Caco-2 (cell line): ENCODE results near the gene RAB32. TPM values are rescaled to one million over a fixed set of nuclear protein-coding genes. Genes with fewer than 3 reads are reported as not detected.

Experiments
- BruUV-seq: library from RNA; stranded (reverse); fragments of 400-500 nt; replicated peaks from 2 replicates; lab custom pipeline; 2021; lab: Mats Ljungman, UMichigan
- CTCF ChIA-PET: fragments of 300-600 bp; sonication (Branson Sonifier 250); formaldehyde crosslinking; loops from one replicate; lab custom pipeline; 2022; ENCODE audit warnings: antibody characterized with exemption; lab: Charles Lee
- POLR2A ChIA-PET: fragments of 300-600 bp; sonication (Branson Sonifier 250); formaldehyde crosslinking; loops from one replicate; lab custom pipeline; 2022; ENCODE audit warnings: antibody characterized with exemption; lab: Charles Lee
- DNase-seq, 2 experiments: peaks; one replicate each; pipeline versions ENCODE4 v3.0.0 to v3.0.0-alpha.2; 2020 to 2022
- H3K27me3 ChIP-seq: replicated peaks from 2 replicates; pipeline ENCODE4 v1.6.0; 2011; ENCODE audit warnings: low read length; ENCODE audit not compliant: control insufficient read depth, insufficient read depth
- H3K36me3 ChIP-seq: 2 replicates; pipeline ENCODE4 v1.5.1; 2011; ENCODE audit warnings: low read length; ENCODE audit not compliant: control insufficient read depth, insufficient read depth
- H3K4me1 ChIP-seq: fragments of 250-450 bp; sonication (Bioruptor Pico); 2 replicates; pipeline ENCODE4 v1.5.1; 2020; ENCODE audit warnings: mild to moderate bottlenecking
- H3K4me3 ChIP-seq: 2 replicates; pipeline ENCODE4 v1.5.1; 2011; ENCODE audit warnings: low read depth, mild to moderate bottlenecking, control low read depth, low read length
- H3K9me3 ChIP-seq: fragments of 250-450 bp; sonication (Bioruptor Pico); 2 replicates; pipeline ENCODE4 v1.5.1; 2020; ENCODE audit warnings: mild to moderate bottlenecking, moderate library complexity
- H3K27ac Mint-ChIP-seq: one replicate; pipeline ENCODE4 v1.8.0; 2022; ENCODE audit warnings: mixed read lengths; ENCODE audit not compliant: unreplicated experiment
- H3K27me3 Mint-ChIP-seq: one replicate; pipeline ENCODE4 v1.8.0; 2022; ENCODE audit warnings: mixed read lengths; ENCODE audit not compliant: insufficient read depth, unreplicated experiment
- H3K36me3 Mint-ChIP-seq: one replicate; pipeline ENCODE4 v1.8.0; 2022; ENCODE audit warnings: mild to moderate bottlenecking, mixed read lengths; ENCODE audit not compliant: insufficient read depth, unreplicated experiment
- H3K4me1 Mint-ChIP-seq: one replicate; pipeline ENCODE4 v1.8.0; 2022; ENCODE audit warnings: low read depth, mixed read lengths; ENCODE audit not compliant: unreplicated experiment
- H3K4me3 Mint-ChIP-seq: one replicate; pipeline ENCODE4 v1.8.0; 2022; ENCODE audit warnings: mild to moderate bottlenecking, moderate library complexity, mixed read lengths; ENCODE audit not compliant: unreplicated experiment
- H3K9me3 Mint-ChIP-seq: one replicate; pipeline ENCODE4 v1.8.0; 2022; ENCODE audit warnings: mixed read lengths; ENCODE audit not compliant: unreplicated experiment
- intact Hi-C: fragments of 100-400 bp; cut with micrococcal nuclease; formaldehyde crosslinking; loops from one replicate; pipeline ENCODE4 v1.10.0; 2022; ENCODE audit not compliant: unreplicated experiment
- total RNA-seq: library from RNA; stranded (reverse); gene quantifications from 2 replicates; pipeline ENCODE4 v1.2.3, GENCODE V29; 2022
- TF ChIP-seq, protein P1 (sequence below), 2 experiments: fragments of 200-600 bp in 1 of 2; IDR thresholded peaks; 1 replicate in 1 of 2; 2 replicates in 1 of 2; pipeline versions ENCODE4 v1.5.1 to v1.8.0; 2011 to 2022; ENCODE audit warnings: antibody characterized with exemption in 1 of 2, control low read depth in 1 of 2, inconsistent platforms in 1 of 2, low read depth in 1 of 2, low read length in 1 of 2, mild to moderate bottlenecking in 1 of 2, moderate library complexity in 1 of 2; ENCODE audit not compliant: insufficient read depth in 1 of 2, severe bottlenecking in 1 of 2, unreplicated experiment in 1 of 2

The RAB32 gene
- total RNA-seq, 1 experiment from 2014 or later, result 11.8 TPM

DNA sequence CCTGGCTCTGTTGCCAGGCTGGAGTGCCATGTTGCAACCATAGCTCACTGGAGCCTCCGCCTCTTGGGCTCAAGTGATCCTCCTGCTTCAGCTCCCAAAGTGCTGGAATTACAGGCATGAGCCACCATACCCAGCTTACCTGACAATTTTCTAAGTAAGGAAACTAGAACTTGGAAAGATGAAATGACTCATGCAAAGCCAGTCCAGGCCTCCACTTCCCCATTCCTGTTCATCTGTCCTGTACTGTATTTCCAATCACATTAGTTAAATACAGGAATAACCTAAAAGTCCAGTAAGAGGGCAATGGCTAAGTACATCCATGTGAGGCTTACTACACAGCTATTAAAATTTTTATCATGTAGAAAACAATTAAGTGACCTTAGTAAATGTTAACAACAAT lies 46.9 kb downstream of the RAB32 start:
- no TSS peak for BruUV-seq
- H3K4me3 ChIP-seq, result no peak overlapping the region
- no peak for DNase-seq
- Mint-ChIP-seq H3K27ac (no peak overlapping the region), H3K4me3 (no peak overlapping the region), H3K27me3 (peaks cover 5% of the 10 kb centered on the region), H3K9me3 (no peaks in the 10 kb centered on the region), H3K36me3 (no peaks in the 10 kb centered on the region), H3K4me1 (no peaks in the 10 kb centered on the region)
- no peaks in the 10 kb centered on the region for H3K9me3 ChIP-seq
- intact Hi-C loops, result no loop called here
- ChIA-PET POLR2A (no interaction called here), CTCF (no interaction called here)
- no peaks in the 10 kb centered on the region for H3K4me1 ChIP-seq
- TF ChIP-seq, protein P1, sequence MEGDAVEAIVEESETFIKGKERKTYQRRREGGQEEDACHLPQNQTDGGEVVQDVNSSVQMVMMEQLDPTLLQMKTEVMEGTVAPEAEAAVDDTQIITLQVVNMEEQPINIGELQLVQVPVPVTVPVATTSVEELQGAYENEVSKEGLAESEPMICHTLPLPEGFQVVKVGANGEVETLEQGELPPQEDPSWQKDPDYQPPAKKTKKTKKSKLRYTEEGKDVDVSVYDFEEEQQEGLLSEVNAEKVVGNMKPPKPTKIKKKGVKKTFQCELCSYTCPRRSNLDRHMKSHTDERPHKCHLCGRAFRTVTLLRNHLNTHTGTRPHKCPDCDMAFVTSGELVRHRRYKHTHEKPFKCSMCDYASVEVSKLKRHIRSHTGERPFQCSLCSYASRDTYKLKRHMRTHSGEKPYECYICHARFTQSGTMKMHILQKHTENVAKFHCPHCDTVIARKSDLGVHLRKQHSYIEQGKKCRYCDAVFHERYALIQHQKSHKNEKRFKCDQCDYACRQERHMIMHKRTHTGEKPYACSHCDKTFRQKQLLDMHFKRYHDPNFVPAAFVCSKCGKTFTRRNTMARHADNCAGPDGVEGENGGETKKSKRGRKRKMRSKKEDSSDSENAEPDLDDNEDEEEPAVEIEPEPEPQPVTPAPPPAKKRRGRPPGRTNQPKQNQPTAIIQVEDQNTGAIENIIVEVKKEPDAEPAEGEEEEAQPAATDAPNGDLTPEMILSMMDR (IDR thresholded peaks at IDR 0.05; ENCODE audit: insufficient read depth in 1 of 2, low read depth in 1 of 2, low read length in 1 of 2, severe bottlenecking in 1 of 2, unreplicated experiment in 1 of 2), result no peak
- no peaks in the 10 kb centered on the region for H3K27me3 ChIP-seq
- no peaks in the 10 kb centered on the region for H3K36me3 ChIP-seq

DNA sequence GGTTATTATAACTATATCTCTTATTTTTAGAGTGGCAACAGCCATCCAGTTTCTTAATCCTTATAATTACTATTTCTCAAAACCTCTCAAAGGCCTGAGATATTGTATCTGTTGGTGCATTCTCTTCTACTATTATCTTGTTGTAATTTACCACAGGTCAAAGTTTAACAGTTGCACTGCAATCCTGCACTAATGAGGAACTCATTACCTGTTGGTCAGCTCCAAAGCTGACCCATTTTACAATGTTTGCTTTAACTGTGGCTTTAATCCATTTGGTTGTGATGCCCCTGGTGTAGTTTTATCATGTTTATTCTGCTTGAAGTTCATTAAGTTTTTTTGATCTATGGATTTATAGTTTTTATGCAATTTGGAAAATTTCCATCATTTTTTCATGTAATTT lies 48.8 kb downstream of the RAB32 start:
- Histone ChIP-seq H3K4me3 (no peak overlapping the region), H3K27me3 (no peaks in the 10 kb centered on the region), H3K9me3 (no peaks in the 10 kb centered on the region), H3K4me1 (no peaks in the 10 kb centered on the region), H3K36me3 (no peaks in the 10 kb centered on the region)
- no peak for DNase-seq
- Mint-ChIP-seq H3K36me3 (no peaks in the 10 kb centered on the region), H3K27me3 (peaks cover 6% of the 10 kb centered on the region), H3K4me3 (no peak overlapping the region), H3K9me3 (no peaks in the 10 kb centered on the region), H3K4me1 (no peaks in the 10 kb centered on the region), H3K27ac (no peak overlapping the region)
- no TSS peak for BruUV-seq
- TF ChIP-seq, protein P1 (IDR thresholded peaks at IDR 0.05; ENCODE audit: insufficient read depth in 1 of 2, low read depth in 1 of 2, low read length in 1 of 2, severe bottlenecking in 1 of 2, unreplicated experiment in 1 of 2), result no peak
- ChIA-PET CTCF (no interaction called here), POLR2A (no interaction called here)
- intact Hi-C loops, result no loop called here

DNA sequence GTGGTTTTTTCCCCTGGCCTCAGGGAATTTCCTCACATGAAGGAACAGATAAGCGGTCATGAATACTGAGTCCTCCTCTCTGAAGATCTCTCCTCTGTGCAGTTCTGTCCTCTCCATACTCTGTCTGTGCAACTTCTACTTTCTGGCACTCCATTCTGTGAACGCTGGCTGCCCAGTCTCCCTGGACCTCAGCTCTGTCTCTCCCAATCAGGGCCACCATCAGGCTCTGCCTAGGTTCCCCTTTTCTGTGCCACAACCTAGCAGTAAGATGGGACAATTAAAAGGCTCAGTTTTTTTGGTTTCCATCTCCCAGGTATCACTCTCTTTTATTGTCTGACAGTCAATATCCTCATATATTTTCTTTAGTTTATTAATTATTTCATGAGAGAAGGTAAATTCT lies 50.4 kb downstream of the RAB32 start:
- TF ChIP-seq, protein P1 (IDR thresholded peaks at IDR 0.05; ENCODE audit: insufficient read depth in 1 of 2, low read depth in 1 of 2, low read length in 1 of 2, severe bottlenecking in 1 of 2, unreplicated experiment in 1 of 2), result no peak
- H3K4me3 ChIP-seq, result no peak overlapping the region
- Mint-ChIP-seq H3K27me3 (peaks cover 8% of the 10 kb centered on the region), H3K4me3 (no peak overlapping the region), H3K36me3 (no peaks in the 10 kb centered on the region), H3K27ac (no peak overlapping the region), H3K4me1 (peaks cover 7% of the 10 kb centered on the region), H3K9me3 (no peaks in the 10 kb centered on the region)
- H3K4me1 ChIP-seq, result no peaks in the 10 kb centered on the region
- H3K9me3 ChIP-seq, result no peaks in the 10 kb centered on the region
- H3K36me3 ChIP-seq, result no peaks in the 10 kb centered on the region
- no peak for DNase-seq
- ChIA-PET POLR2A (no interaction called here), CTCF (no interaction called here)
- no peaks in the 10 kb centered on the region for H3K27me3 ChIP-seq
- intact Hi-C loops, result no loop called here
- no TSS peak for BruUV-seq
